Measurements from ENCODE around the gene CNKSR1. TPM values are rescaled to one million over a fixed set of nuclear protein-coding genes. Genes with fewer than 3 reads are reported as not detected.

Gene CNKSR1
- total RNA-seq, 2 experiments from 2014 or later: 1.2 to 1.4 TPM

GRCh38 chr1:26158908-26159742, 18.2 kb upstream of the CNKSR1 start, which contains the start of gene FAM110D:
TSS of gene FAM110D (plus strand) at chr1:26159079. CDS start at chr1:26161292, 2,213 bp downstream.
- DNase-seq (no peak), ATAC-seq (no peak)
- Mint-ChIP-seq H3K27me3 (peaks cover 37% of the 10 kb centered on the region), H3K4me3 (no peak within 1 kb of the TSS), H3K9me3 (no peaks in the 10 kb centered on the region), H3K4me1 (ENCODE audit: low read depth) (peaks cover 7% of the 10 kb centered on the region), H3K27ac (no peak within 1 kb of the TSS), H3K36me3 (ENCODE audit: low read depth) (no peaks in the 10 kb centered on the region)
- no peak for TF ChIP-seq CTCF (IDR thresholded peaks at IDR 0.05)
- intact Hi-C loops (cut with micrococcal nuclease): no loop called here
- ChIA-PET POLR2A (interaction anchor here (1.4 to 2.0 kb wide), 2 partner anchors 11 to 36 kb away, joined by 4 read pairs; partner anchors contain the start of gene ZNF593), CTCF (no interaction called here)

GRCh38 chr1:26159743-26160039, 17.6 kb upstream of the CNKSR1 start:
- Mint-ChIP-seq H3K36me3 (ENCODE audit: low read depth) (no peaks in the 10 kb centered on the region), H3K27me3 (peaks cover 37% of the 10 kb centered on the region), H3K4me3 (no peak overlapping the region), H3K9me3 (no peaks in the 10 kb centered on the region), H3K4me1 (ENCODE audit: low read depth) (peaks cover 8% of the 10 kb centered on the region), H3K27ac (no peak overlapping the region)
- no peak for ATAC-seq
- no peak for TF ChIP-seq CTCF (IDR thresholded peaks at IDR 0.05)
- no peak for DNase-seq
- ChIA-PET CTCF (no interaction called here), POLR2A (no interaction called here)
- intact Hi-C loops (cut with micrococcal nuclease): loop anchor here (5.0 kb wide), 1 partner anchor 73 kb away; the partner anchor contains the start of gene CEP85

GRCh38 chr1:26160527-26161414, 16.5 kb upstream of the CNKSR1 start:
- H3K36me3 Mint-ChIP-seq (ENCODE audit: low read depth): no peaks in the 10 kb centered on the region
- no peak overlapping the region for H3K27ac Mint-ChIP-seq
- DNase-seq (no peak), ATAC-seq (no peak)
- POLR2A ChIA-PET: no interaction called here
- H3K4me1 Mint-ChIP-seq (ENCODE audit: low read depth): peaks cover 10% of the 10 kb centered on the region
- no peak overlapping the region for H3K4me3 Mint-ChIP-seq
- peaks cover 31% of the 10 kb centered on the region for H3K27me3 Mint-ChIP-seq
- intact Hi-C loops (cut with micrococcal nuclease): loop anchor here (5.0 kb wide), 1 partner anchor 72 kb away; the partner anchor contains the start of gene CEP85
- no peak for TF ChIP-seq CTCF (IDR thresholded peaks at IDR 0.05)
- no peaks in the 10 kb centered on the region for H3K9me3 Mint-ChIP-seq
- CTCF ChIA-PET: interaction anchor here (0.7 to 1.6 kb wide), 4 partner anchors 9 to 257 kb away, joined by 3 to 6 read pairs (median 4); partner anchors contain the start of genes CEP85 and ZNF593

GRCh38 chr1:26161415-26162219, 15.7 kb upstream of the CNKSR1 start:
- no peak for TF ChIP-seq CTCF (IDR thresholded peaks at IDR 0.05)
- Mint-ChIP-seq H3K9me3 (no peaks in the 10 kb centered on the region), H3K4me3 (peak overlapping the region; percentile 61), H3K27ac (no peak overlapping the region), H3K36me3 (ENCODE audit: low read depth) (no peaks in the 10 kb centered on the region), H3K4me1 (ENCODE audit: low read depth) (peaks cover 10% of the 10 kb centered on the region), H3K27me3 (peaks cover 27% of the 10 kb centered on the region)
- ChIA-PET CTCF (interaction anchor here (0.7 to 1.6 kb wide), 7 partner anchors 8 to 256 kb away, joined by 3 to 6 read pairs (median 3); partner anchors contain the start of genes CEP85 and ZNF593), POLR2A (no interaction called here)
- DNase-seq (peak; percentile 56), ATAC-seq (peak; percentile 60)
- intact Hi-C loops (cut with micrococcal nuclease): loop anchor here (5.0 kb wide), 1 partner anchor 71 kb away; the partner anchor contains the start of gene CEP85

Data from activated CD8-positive, alpha-beta T cell treated with anti-CD3 and anti-CD28 coated beads for 36 hours (primary cell).